GM18870 (cell line): ENCODE data around the gene MAZ.
"Not testable (repeated sequence)": the region's sequence is repeated elsewhere in the genome, so short reads cannot be mapped to it uniquely, and the experiment has no call there.

ENCODE experiments used
- ATAC-seq: cut with Tn5 transposase; IDR thresholded peaks from one replicate; pipeline ENCODE4 v1.9.1; 2021; ENCODE audit warnings: moderate library complexity; ENCODE audit not compliant: unreplicated experiment

MAZ gene

GRCh38 chr16:29821643-29822115, 15.3 kb downstream of the MAZ start:
- ATAC-seq: no peak

GRCh38 chr16:29824589-29825144, 18.3 kb downstream of the MAZ start:
- ATAC-seq: no peak

- ATAC-seq: no peak
These were observed 19.1 kb downstream of the MAZ start for GRCh38 chr16:29825145-29826044.

- no peak for ATAC-seq
These were observed 20.0 kb downstream of the MAZ start for GRCh38 chr16:29826342-29826695.

DNA sequence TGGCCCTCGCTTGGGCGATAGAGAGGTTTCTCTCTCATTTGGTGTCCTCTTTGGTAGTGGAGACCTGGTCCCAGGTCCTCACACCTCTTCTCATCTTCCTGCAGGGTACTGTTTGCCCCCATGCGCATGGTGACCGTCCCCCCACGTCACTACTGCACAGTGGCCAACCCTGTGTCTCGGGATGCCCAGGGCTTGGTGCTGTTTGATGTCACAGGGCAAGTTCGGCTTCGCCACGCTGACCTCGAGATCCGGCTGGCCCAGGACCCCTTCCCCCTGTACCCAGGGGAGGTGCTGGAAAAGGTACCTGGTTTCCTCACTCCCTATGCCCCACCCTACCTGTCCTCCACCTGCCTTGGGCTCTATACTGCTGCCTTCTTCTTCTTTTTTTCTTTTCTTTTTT, 24.4 kb downstream of the MAZ start:
- no peak for ATAC-seq

- ATAC-seq: no peak
These were observed 25.2 kb downstream of the MAZ start for GRCh38 chr16:29831490-29831889.

- ATAC-seq: not testable (repeated sequence)
These were observed 26.9 kb downstream of the MAZ start for GRCh38 chr16:29833219-29833618.

GRCh38 chr16:29834079-29834478, 27.8 kb downstream of the MAZ start:
- no peak for ATAC-seq

DNA sequence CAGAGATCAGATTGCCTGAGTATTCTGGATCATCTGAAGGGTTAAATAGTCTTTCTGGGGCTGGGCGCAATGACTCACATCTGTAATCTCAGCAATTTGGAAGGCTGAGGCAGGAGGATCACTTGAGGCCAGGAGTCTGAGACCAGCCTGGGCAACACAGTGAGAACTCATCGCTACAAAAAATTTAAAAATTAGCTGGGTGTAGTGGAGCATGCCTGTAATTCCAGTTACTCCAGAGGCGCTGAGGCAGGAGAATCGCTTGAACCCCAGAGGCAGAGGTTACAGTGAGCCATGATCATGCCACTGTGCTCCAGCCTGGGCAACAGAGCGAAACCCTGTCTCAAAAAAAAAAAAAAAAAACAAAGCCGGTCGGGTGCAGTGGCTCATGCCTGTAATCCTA, 29.6 kb downstream of the MAZ start:
- ATAC-seq: no peak

GRCh38 chr16:29836623-29837022, 30.3 kb downstream of the MAZ start:
- ATAC-seq: no peak

GRCh38 chr16:29837841-29838240, 31.5 kb downstream of the MAZ start:
- no peak for ATAC-seq

GRCh38 chr16:29839822-29840221, 33.5 kb downstream of the MAZ start:
- no peak for ATAC-seq

GRCh38 chr16:29840240-29840639, 33.9 kb downstream of the MAZ start:
- ATAC-seq: no peak

DNA sequence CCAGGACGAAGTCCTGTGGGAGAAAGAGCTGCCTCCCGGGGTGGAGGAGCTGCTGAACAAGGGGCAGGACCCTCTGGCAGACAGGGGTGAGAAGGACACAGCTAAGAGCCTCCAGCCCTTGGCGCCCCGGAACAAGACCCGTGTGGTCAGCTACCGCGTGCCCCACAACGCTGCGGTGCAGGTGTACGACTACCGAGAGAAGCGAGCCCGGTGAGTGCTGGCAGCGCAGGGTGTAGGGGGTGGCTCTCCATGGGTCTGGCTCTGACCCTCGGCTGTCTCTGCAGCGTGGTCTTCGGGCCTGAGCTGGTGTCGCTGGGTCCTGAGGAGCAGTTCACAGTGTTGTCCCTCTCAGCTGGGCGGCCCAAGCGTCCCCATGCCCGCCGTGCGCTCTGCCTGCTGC, 35.3 kb downstream of the MAZ start:
- no peak for ATAC-seq

DNA sequence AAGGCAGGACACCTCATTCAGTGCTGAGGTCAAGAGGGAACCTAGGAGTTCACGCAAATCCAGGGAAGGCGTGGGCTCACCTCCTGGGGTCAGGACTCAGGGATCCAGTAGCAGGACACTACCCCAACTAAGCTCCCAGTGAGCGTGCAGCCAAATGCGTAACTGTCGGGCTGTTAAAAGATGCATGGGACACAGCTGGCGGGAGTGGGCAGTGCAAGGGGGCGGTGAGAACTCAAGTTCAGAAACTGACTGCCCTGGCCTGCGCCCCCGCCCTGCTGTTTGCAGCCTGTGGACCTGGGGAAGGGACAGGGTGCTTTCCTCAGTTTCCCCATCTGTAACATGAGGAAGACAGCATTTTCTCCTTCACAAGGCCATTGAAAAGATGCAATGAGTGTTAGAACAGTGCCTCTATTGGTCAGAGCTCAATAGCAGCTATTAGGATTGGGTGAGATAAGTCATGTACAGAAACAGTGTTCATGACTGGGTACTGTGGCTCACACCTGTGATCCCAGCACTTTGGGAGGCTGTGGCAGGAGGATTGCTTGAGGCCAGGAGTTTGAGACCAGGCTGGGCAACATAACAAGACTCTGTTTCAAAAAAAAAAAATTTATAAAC, 36.5 kb downstream of the MAZ start:
- no peak for ATAC-seq

DNA sequence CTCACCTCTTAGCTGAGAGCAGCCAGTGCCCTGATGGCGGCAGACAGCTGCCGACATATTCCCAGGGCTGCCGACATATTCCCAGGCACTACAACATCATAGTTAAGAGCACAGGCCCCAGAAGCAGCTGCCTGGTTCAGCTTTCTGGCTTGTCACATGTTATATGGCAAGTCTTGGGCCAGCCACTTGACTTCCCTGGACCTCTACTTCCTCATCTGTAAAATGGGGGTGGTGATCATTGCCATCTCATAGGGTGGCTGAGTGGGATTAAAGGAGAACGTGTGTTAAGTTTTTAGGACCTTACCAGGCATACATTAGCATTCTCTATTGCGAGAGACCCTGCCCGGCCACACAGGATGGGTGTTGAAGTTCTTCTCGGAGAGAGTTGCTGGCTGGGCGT, 37.6 kb downstream of the MAZ start:
- ATAC-seq: no peak

DNA sequence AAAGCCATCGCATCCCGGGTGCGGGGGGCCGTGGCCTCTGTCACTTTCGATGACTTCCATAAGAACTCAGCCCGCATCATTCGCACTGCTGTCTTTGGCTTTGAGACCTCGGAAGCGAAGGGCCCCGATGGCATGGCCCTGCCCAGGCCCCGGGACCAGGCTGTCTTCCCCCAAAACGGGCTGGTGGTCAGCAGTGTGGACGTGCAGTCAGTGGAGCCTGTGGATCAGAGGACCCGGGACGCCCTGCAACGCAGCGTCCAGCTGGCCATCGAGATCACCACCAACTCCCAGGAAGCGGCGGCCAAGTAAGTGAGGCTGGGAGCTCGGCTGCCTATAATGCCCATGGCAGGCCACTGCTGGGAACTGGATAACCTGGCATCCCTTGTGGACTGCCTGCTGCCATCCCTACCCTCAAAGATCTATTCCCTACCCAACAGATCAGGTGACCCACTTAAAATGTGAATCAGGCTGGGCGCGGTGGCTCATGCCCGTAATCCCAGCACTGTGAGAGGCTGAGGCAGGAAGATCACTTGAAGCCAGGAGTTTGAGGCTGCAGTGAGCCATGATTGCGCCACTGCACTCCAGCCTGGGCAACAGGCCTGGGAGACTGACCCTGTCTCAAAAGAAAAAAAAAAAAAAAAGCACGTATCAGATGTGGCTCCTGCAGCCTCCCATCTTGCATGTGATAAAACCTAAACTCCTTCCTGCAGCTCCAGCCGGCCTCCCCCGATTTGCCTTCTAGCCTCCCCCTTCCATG, 38.4 kb downstream of the MAZ start:
- no peak for ATAC-seq

GRCh38 chr16:29845656-29846055, 39.3 kb downstream of the MAZ start:
- no peak for ATAC-seq

DNA sequence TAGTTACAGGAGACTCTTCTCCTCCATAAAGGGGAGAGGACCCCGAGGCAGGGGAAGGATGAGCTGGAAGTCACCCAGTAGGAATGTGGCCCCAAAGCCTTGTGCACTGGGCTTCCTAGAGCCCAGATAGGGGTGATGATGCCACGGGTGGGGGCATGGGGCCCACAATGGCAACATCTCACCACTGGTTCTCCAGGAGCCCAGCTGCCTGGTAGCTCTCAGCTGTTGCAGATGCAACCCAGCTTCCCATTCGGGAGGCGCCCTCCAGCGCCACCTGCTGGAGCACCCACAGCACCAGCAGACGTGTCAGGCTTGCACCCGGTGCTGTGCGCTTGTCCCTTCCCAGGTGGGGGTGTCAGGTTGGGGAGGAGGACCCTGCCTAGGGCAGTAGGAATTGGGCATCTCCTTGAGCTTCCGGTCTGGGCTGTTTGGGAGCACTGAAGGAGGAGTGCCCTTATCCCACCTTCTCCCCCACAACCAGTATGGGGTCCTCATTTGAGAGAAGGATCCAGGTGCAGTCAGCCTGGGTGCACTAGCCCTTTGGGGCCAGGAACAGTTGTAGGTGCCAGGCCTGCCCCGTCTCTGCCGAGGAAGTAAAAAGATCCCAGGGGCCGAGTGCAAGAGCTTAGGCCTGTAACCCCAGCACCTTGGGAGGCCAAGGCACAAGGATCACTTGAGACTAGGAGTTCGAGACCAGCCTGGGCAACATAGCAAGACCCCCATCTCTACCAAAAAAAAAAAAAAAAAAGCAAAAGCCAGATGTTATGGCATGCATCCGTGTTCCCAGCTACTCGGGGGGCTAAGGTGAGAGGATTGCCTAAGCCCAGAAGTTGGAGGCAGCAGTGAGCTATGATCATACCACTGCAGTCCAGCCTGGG, 42.3 kb downstream of the MAZ start:
- ATAC-seq: no peak

- no peak for ATAC-seq
These were observed 43.2 kb downstream of the MAZ start for GRCh38 chr16:29849505-29849904.
